OCI-LY1 (cell line): ENCODE measurements around the gene YIPF5.

Source experiments
- CTCF ChIP-seq: fragments of 200-600 bp; sonication (generic), shearing (Covaris generic); IDR thresholded peaks from 2 replicates; pipeline ENCODE4 v1.5.1; 2017; ENCODE audit warnings: mild to moderate bottlenecking, antibody characterized with exemption, low read length, moderate library complexity, mixed read lengths
- EZH2 ChIP-seq: fragments of 200-600 bp; sonication (generic), shearing (Covaris generic); IDR thresholded peaks from 2 replicates; pipeline ENCODE4 v1.8.0; 2017; ENCODE audit warnings: borderline replicate concordance, mixed run types, mild to moderate bottlenecking, antibody characterized with exemption, low read length, moderate library complexity, mixed read lengths

- TF ChIP-seq CTCF (no peak), EZH2 (no peak)
These were observed 28.9 kb downstream of the YIPF5 start for GRCh38 chr5:144141585-144141984.
